Osteocyte (in vitro differentiated cells): ENCODE data around the gene GDA. TPM values are rescaled to one million over a fixed set of nuclear protein-coding genes. Genes with fewer than 3 reads are reported as not detected.

Experiments used
- DNase-seq: peaks from one replicate; pipeline ENCODE4 v3.0.0; 2021; ENCODE audit warnings: mixed read lengths; ENCODE audit not compliant: unreplicated experiment; ENCODE audit errors: extremely low spot score
- H3K27ac Mint-ChIP-seq: one replicate; pipeline ENCODE4 v1.8.0; 2021; ENCODE audit warnings: mild to moderate bottlenecking, mixed read lengths; ENCODE audit not compliant: unreplicated experiment
- H3K27me3 Mint-ChIP-seq: one replicate; pipeline ENCODE4 v1.8.0; 2021; ENCODE audit warnings: mixed read lengths; ENCODE audit not compliant: unreplicated experiment
- H3K36me3 Mint-ChIP-seq: one replicate; pipeline ENCODE4 v1.8.0; 2021; ENCODE audit warnings: mixed read lengths; ENCODE audit not compliant: unreplicated experiment
- H3K4me1 Mint-ChIP-seq: one replicate; pipeline ENCODE4 v1.8.0; 2021; ENCODE audit warnings: mixed read lengths; ENCODE audit not compliant: unreplicated experiment
- H3K4me3 Mint-ChIP-seq: one replicate; pipeline ENCODE4 v1.8.0; 2021; ENCODE audit warnings: mild to moderate bottlenecking, moderate library complexity, mixed read lengths; ENCODE audit not compliant: unreplicated experiment
- H3K9me3 Mint-ChIP-seq: one replicate; pipeline ENCODE4 v1.8.0; 2021; ENCODE audit warnings: mixed read lengths; ENCODE audit not compliant: unreplicated experiment
- total RNA-seq: library from RNA; stranded (reverse); gene quantifications from 2 replicates; pipeline ENCODE4 v1.2.1, GENCODE V29; 2021
- TF ChIP-seq, protein P1 (sequence below): fragments of 200-600 bp; sonication (generic); IDR thresholded peaks from 2 replicates; pipeline ENCODE4 v1.5.0; 2021; ENCODE audit warnings: antibody characterized with exemption, mild to moderate bottlenecking, moderate library complexity

Gene GDA
- total RNA-seq, 1 donor from 2014 or later, result not detected

DNA sequence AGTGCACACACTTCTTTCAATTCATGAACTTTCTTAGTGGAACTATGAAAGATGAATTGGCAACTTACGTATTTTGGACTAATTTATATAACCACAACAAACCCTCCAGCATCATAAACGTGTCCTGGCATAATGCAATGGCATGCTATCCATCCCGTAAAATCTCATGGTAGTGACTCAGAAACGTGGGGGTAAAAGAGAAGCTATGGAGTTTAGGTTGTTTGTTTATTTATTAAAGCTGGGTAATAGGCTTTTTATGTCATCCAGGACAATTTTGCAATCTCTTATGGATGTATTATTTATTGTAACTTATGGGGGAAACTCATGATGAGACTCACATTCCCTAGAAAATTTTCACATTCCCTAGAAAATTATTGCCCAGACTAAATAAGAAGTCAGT, 106.3 kb downstream of the GDA start:
- H3K36me3 Mint-ChIP-seq, result no peaks in the 10 kb centered on the region
- no peak overlapping the region for H3K4me3 Mint-ChIP-seq
- TF ChIP-seq, protein P1, sequence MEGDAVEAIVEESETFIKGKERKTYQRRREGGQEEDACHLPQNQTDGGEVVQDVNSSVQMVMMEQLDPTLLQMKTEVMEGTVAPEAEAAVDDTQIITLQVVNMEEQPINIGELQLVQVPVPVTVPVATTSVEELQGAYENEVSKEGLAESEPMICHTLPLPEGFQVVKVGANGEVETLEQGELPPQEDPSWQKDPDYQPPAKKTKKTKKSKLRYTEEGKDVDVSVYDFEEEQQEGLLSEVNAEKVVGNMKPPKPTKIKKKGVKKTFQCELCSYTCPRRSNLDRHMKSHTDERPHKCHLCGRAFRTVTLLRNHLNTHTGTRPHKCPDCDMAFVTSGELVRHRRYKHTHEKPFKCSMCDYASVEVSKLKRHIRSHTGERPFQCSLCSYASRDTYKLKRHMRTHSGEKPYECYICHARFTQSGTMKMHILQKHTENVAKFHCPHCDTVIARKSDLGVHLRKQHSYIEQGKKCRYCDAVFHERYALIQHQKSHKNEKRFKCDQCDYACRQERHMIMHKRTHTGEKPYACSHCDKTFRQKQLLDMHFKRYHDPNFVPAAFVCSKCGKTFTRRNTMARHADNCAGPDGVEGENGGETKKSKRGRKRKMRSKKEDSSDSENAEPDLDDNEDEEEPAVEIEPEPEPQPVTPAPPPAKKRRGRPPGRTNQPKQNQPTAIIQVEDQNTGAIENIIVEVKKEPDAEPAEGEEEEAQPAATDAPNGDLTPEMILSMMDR, result no peak
- no peak overlapping the region for H3K27ac Mint-ChIP-seq
- peaks cover 20% of the 10 kb centered on the region for H3K27me3 Mint-ChIP-seq
- H3K4me1 Mint-ChIP-seq, result no peaks in the 10 kb centered on the region
- no peak for DNase-seq
- H3K9me3 Mint-ChIP-seq, result no peaks in the 10 kb centered on the region

GRCh38 chr9:72256931-72257330, 107.7 kb downstream of the GDA start:
- Mint-ChIP-seq H3K27me3 (peaks cover 15% of the 10 kb centered on the region), H3K36me3 (no peaks in the 10 kb centered on the region), H3K9me3 (no peaks in the 10 kb centered on the region), H3K4me1 (no peaks in the 10 kb centered on the region), H3K27ac (no peak overlapping the region), H3K4me3 (no peak overlapping the region)
- TF ChIP-seq, protein P1, result no peak
- DNase-seq, result no peak

- DNase-seq, result no peak
- TF ChIP-seq, protein P1, result no peak
- H3K36me3 Mint-ChIP-seq, result no peaks in the 10 kb centered on the region
- H3K4me3 Mint-ChIP-seq, result no peak overlapping the region
- peaks cover 15% of the 10 kb centered on the region for H3K27me3 Mint-ChIP-seq
- H3K9me3 Mint-ChIP-seq, result no peaks in the 10 kb centered on the region
- H3K4me1 Mint-ChIP-seq, result no peaks in the 10 kb centered on the region
- H3K27ac Mint-ChIP-seq, result no peak overlapping the region
Measured at GRCh38 chr9:72257814-72258213, 108.6 kb downstream of the GDA start.

- no peak for DNase-seq
- Mint-ChIP-seq H3K4me3 (no peak overlapping the region), H3K4me1 (no peaks in the 10 kb centered on the region), H3K27ac (no peak overlapping the region), H3K9me3 (no peaks in the 10 kb centered on the region), H3K27me3 (peaks cover 7% of the 10 kb centered on the region), H3K36me3 (no peaks in the 10 kb centered on the region)
- TF ChIP-seq, protein P1, result no peak
Measured at GRCh38 chr9:72262063-72262462, 112.8 kb downstream of the GDA start.

- DNase-seq, result no peak
- Mint-ChIP-seq H3K4me1 (no peaks in the 10 kb centered on the region), H3K36me3 (no peaks in the 10 kb centered on the region), H3K27me3 (peaks cover 14% of the 10 kb centered on the region), H3K4me3 (no peak overlapping the region), H3K9me3 (no peaks in the 10 kb centered on the region), H3K27ac (no peak overlapping the region)
- TF ChIP-seq, protein P1, result no peak
Measured at GRCh38 chr9:72263572-72263971, 114.3 kb downstream of the GDA start.
